T-helper 2 cell (primary cell): Measurements from ENCODE around the gene LTF.
"Not testable (repeated sequence)": the region's sequence is repeated elsewhere in the genome, so short reads cannot be mapped to it uniquely, and the experiment has no call there.

Source experiments
- DNase-seq, 5 experiments: peaks; one replicate each; pipeline versions ENCODE4 v3.0.0 to v3.0.0-alpha.2; 2012 to 2022

LTF gene

DNA sequence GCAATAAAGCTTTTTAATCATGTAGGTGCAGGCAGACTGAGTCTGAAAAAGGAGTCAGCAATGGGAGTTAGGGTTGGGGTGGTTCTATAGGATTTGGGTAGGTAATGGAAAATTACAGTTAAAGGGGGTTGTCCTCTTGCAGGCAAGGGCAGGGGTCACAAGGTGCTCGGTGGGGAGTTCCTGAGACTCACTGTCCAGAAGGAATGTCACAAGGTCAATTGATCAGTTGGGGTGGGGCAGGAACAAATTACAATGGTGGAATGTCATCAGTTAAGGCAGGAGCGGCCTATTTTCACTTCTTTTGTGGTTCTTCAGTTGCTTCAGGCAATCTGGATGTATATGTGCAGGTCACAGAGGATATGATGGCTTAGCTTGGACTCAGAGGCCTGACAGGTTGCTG is 71.7 kb downstream of the LTF start:
- no peak for DNase-seq

DNA sequence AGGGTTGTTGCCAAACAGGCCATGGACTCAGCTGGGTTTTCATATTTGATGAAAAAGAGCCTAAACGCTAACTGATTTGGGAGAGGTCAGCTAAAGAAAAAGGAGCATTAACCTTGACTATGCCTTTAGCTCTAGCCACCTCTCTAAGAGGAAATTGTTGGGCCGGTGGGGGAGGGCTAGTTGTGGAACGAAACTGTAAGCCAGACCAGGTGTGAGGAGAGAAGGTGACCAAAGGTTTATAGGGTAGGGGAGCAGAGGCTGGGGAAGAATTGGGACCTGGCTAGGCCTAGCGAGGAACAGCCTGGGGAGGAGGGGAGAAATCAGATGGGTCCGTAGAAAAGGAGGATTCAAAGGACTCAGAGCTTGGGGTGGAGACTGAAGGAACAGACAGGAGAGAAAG is 73.2 kb downstream of the LTF start:
- DNase-seq: not testable (repeated sequence)

DNA sequence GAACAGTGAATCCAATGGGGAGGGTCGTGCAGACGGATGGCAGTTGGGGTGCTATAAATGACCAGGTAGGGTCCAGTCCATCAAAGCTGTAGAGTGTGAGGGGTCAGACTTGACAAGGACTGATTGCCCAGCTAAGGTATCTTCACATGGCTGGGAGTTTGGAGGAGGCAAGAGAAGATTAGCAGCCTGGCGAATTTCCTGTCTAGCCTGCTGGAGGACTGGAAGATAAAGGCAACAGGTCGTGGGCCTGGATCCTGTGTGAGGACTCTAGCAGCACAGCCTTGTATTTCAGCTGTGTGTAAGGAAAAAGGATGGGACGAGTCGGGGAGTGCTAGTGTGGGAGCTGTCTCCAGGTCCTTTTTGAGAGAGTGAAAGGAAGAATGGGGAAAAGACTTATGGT is 75.4 kb downstream of the LTF start:
- no peak for DNase-seq

DNA sequence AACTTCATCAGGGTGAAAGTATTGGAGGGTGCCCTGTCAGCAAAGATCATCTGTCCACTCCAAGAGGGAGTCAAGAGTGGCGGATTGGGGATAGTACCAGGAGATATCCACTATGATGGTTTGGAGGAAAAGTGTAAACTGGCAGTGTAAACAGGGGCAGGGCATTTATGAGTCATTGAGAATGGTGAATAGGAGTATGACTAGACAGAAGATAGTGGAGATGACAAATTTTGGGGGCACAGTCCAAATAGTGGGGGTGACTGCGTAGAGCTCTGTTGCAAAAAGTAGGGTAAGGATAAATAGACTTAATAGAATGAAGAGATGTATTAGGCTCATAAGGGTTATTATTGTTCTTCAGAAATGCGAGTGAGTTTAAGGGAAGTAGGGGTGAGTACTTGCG is 75.9 kb downstream of the LTF start:
- not testable (repeated sequence) for DNase-seq

DNA sequence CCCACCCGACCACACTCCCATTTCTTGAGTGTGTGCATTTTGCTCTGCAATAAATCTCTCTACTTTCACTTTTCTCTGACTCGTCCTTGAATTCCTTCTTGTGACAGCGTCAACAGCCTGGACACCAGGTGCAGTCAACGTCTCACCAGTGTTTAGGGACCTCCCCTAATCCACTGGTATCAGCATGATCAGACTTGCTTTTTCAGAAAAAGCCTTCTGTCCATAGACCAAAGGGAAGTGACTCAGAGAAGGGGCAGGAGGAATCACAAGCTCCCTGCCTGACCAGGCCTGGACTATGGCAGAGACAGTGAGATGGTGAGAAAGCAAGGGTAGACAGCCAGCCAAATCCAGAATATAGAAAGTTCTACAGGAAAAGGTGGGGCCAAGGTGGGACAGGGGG is 78.5 kb downstream of the LTF start:
- DNase-seq: no peak
